GM12872 (cell line): ENCODE results near the gene RUVBL2.

Source experiments
- CTCF ChIP-seq: IDR thresholded peaks from 3 replicates; pipeline ENCODE4 v1.5.1; 2011; ENCODE audit warnings: low read depth, mild to moderate bottlenecking, low read length, moderate library complexity; ENCODE audit not compliant: insufficient read depth

Gene RUVBL2

GRCh38 chr19:49006905-49007304 is 13.2 kb downstream of the RUVBL2 start:
- TF ChIP-seq CTCF: no peak

- TF ChIP-seq CTCF: no peak
Measured at GRCh38 chr19:49009828-49010227, 16.1 kb downstream of the RUVBL2 start.

GRCh38 chr19:49010453-49010852 is 16.8 kb downstream of the RUVBL2 start:
- no peak for TF ChIP-seq CTCF

GRCh38 chr19:49011194-49011593 is 17.5 kb downstream of the RUVBL2 start:
- TF ChIP-seq CTCF: no peak

- no peak for TF ChIP-seq CTCF
Measured at GRCh38 chr19:49014123-49014869, 20.6 kb downstream of the RUVBL2 start.

- TF ChIP-seq CTCF: no peak
Measured at GRCh38 chr19:49014870-49015255, 21.2 kb downstream of the RUVBL2 start.

- no peak for TF ChIP-seq CTCF
Measured at GRCh38 chr19:49016067-49016839, 22.6 kb downstream of the RUVBL2 start.
